ENCODE measurements around the gene VANGL2. TPM values are rescaled to one million over a fixed set of nuclear protein-coding genes. Genes with fewer than 3 reads are reported as not detected.

Gene VANGL2
- total and polyA plus RNA-seq, 4 donors, result 0.07 to 1.4 (median 0.12) TPM

DNA sequence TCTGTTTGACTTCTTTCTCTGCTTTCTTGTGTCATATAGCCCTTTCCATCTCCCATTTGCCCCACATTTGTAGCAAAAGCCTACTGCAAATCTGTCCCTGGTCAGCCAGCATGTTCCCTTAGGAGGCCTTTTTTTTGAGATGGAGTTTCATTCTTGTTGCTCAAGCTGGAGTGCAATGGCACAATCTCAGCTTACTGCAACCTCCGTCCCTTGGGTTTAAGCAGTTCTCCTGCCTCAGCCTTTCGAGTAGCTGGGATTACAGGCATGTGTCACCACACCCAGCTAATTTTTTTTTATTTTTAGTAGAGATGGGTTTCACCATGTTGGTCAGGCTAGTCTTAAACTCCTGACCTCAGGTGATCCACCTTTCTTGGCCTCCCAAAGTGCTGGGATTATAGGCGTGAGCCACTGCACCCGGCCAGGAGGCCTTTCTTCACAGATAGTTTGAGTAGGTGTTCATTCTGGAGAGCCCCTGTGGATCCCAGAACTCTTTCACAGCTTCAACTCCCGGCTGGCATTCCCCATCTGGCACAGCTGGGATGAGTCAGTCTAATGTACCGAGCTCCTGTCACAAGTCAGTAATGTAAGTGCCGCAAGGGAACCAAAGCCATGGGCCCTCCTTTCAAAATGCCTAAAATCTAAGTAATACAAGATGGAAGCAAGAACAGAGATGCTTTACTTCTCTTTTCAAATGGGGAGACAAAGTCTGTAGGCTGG lies 42.9 kb upstream of the VANGL2 start:
- TF ChIP-seq SP1 (IDR thresholded peaks at IDR 0.05) (no peak), HNF4G (IDR thresholded peaks at IDR 0.05) (no peak), FOXA1 (IDR thresholded peaks at IDR 0.05) (no peak), RXRA (IDR thresholded peaks at IDR 0.05) (no peak), HNF4A (conservative IDR thresholded peaks at IDR 0.05) (no peak), FOXA2 (IDR thresholded peaks at IDR 0.05) (no peak), REST (IDR thresholded peaks at IDR 0.05) (no peak), GABPA (IDR thresholded peaks at IDR 0.05 in 1 of 2, conservative IDR thresholded peaks at IDR 0.05 in 1 of 2) (no peak), NR2F2 (IDR thresholded peaks at IDR 0.05) (no peak), JUND (IDR thresholded peaks at IDR 0.05) (no peak), YY1 (IDR thresholded peaks at IDR 0.05) (no peak), ZBTB33 (IDR thresholded peaks at IDR 0.05) (no peak), TAF1 (conservative IDR thresholded peaks at IDR 0.05) (no peak), EGR1 (IDR thresholded peaks at IDR 0.05; ENCODE audit: low read depth in 2 of 2) (no peak)
- TF ChIP-seq, protein P1, sequence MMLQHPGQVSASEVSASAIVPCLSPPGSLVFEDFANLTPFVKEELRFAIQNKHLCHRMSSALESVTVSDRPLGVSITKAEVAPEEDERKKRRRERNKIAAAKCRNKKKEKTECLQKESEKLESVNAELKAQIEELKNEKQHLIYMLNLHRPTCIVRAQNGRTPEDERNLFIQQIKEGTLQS (IDR thresholded peaks at IDR 0.05), result no peak
- TF ChIP-seq, protein P2, sequence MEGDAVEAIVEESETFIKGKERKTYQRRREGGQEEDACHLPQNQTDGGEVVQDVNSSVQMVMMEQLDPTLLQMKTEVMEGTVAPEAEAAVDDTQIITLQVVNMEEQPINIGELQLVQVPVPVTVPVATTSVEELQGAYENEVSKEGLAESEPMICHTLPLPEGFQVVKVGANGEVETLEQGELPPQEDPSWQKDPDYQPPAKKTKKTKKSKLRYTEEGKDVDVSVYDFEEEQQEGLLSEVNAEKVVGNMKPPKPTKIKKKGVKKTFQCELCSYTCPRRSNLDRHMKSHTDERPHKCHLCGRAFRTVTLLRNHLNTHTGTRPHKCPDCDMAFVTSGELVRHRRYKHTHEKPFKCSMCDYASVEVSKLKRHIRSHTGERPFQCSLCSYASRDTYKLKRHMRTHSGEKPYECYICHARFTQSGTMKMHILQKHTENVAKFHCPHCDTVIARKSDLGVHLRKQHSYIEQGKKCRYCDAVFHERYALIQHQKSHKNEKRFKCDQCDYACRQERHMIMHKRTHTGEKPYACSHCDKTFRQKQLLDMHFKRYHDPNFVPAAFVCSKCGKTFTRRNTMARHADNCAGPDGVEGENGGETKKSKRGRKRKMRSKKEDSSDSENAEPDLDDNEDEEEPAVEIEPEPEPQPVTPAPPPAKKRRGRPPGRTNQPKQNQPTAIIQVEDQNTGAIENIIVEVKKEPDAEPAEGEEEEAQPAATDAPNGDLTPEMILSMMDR (IDR thresholded peaks at IDR 0.05; ENCODE audit: low read depth, low read length, missing input control), result no peak
- Histone ChIP-seq H3K9ac (ENCODE audit: low read depth in 1 of 2, low read length in 2 of 2) (no peak overlapping the region), H3K4me3 (ENCODE audit: low read depth in 1 of 3, low read length in 3 of 3) (no peak overlapping the region), H3K4me1 (ENCODE audit: control insufficient read depth in 4 of 4, insufficient read depth in 4 of 4, low read length in 3 of 4) (no peaks in the 10 kb centered on the region), H3K36me3 (ENCODE audit: control insufficient read depth in 4 of 4, insufficient read depth in 3 of 4, low read depth in 1 of 4, low read length in 3 of 4) (peaks cover 16 to 72% (median 62%) of the 10 kb centered on the region in 4 donors), H3K27me3 (ENCODE audit: control insufficient read depth in 4 of 4, insufficient read depth in 4 of 4, low read length in 3 of 4) (no peaks in the 10 kb centered on the region), H3K27ac (ENCODE audit: low read depth in 1 of 2, low read length in 2 of 2) (no peak overlapping the region), H3K9me3 (ENCODE audit: control insufficient read depth in 4 of 4, low read length in 3 of 4) (no peaks in the 10 kb centered on the region)
- WGBS, result 94% methylated on average over 7 of the region's 7 CpGs
- DNase-seq (ENCODE audit: low spot score), result no peak

Data from liver (tissue), 9 donors.